Right renal cortex interstitium (tissue), 3 donors: ENCODE measurements around the gene HDDC3. TPM values are rescaled to one million over a fixed set of nuclear protein-coding genes. Genes with fewer than 3 reads are reported as not detected.

ENCODE experiments used
- DNase-seq, 3 donors: peaks; one replicate each; pipeline ENCODE4 v3.0.0-alpha.2; 2013; ENCODE audit warnings: low read depth in 3 of 3, low spot score in 2 of 3
- polyA plus RNA-seq, 3 donors: library from polyadenylated mRNA; unstranded; fragments of 120-200 nt; gene quantifications; one replicate each; pipeline ENCODE4 v1.2.1, GENCODE V29; 2013; ENCODE audit not compliant: insufficient read length in 3 of 3

HDDC3 gene
- polyA plus RNA-seq, 3 donors: 12.5 to 16.1 (median 15.9) TPM

GRCh38 chr15:90881181-90881977 lies 51.0 kb downstream of the HDDC3 start:
- DNase-seq: no peak

GRCh38 chr15:90880381-90881145 lies 51.8 kb downstream of the HDDC3 start:
- no peak for DNase-seq

Other genes with a start within 250 kb of the HDDC3 start
- gene BLM, start 215.2 kb downstream of the HDDC3 start, polyA plus RNA-seq: 10 to 100 TPM; 11.3 to 13.9 (median 12.9) TPM
- 10 to 100 TPM; 41.1 to 46.6 (median 42.1) TPM for gene FURIN, start 64.0 kb downstream of the HDDC3 start, polyA plus RNA-seq
- gene FES, start 48.0 kb downstream of the HDDC3 start, polyA plus RNA-seq: 10 to 100 TPM in 2 of 3 donors, 1 to 10 TPM in 1; 9.7 to 14.1 (median 12.0) TPM
- gene MAN2A2, start 29.2 kb downstream of the HDDC3 start, polyA plus RNA-seq: 10 to 100 TPM; 36.0 to 40.8 (median 37.8) TPM
- gene UNC45A, start 2.7 kb upstream of the HDDC3 start, polyA plus RNA-seq: 10 to 100 TPM; 62.1 to 67.2 (median 65.8) TPM
- 10 to 100 TPM; 13.0 to 16.0 (median 15.1) TPM for gene RCCD1, start 22.3 kb upstream of the HDDC3 start, polyA plus RNA-seq
- gene PRC1, start 62.0 kb upstream of the HDDC3 start, polyA plus RNA-seq: 10 to 100 TPM; 75.6 to 95.3 (median 84.5) TPM
- gene VPS33B, start 90.0 kb upstream of the HDDC3 start, polyA plus RNA-seq: 10 to 100 TPM; 16.8 to 20.3 (median 19.3) TPM
- 1 to 10 TPM in 1 of 3 donors, under 1 TPM in 2; 0.74 to 1.2 (median 0.86) TPM for gene SV2B, start 167.7 kb upstream of the HDDC3 start, polyA plus RNA-seq